Measurements from ENCODE around the gene RGS18. TPM values are rescaled to one million over a fixed set of nuclear protein-coding genes. Genes with fewer than 3 reads are reported as not detected.
"Not testable (repeated sequence)": the region's sequence is repeated elsewhere in the genome, so short reads cannot be mapped to it uniquely, and the experiment has no call there.

Gene RGS18
- polyA plus RNA-seq, 2 of the 4 experiments (the other 2 are of a cell fraction) = not detected

GRCh38 chr1:192225703-192226102 is 67.4 kb downstream of the RGS18 start (continued):
- TF ChIP-seq EHF (CRISPR knock-in tag; IDR thresholded peaks at IDR 0.05) = no peak

- Histone ChIP-seq H3K4me1 (no peaks in the 10 kb centered on the region), H3K27ac (no peak overlapping the region), H3K4me2 (no peak overlapping the region), H3K4me3 (no peak overlapping the region), H3K9me3 (no peaks in the 10 kb centered on the region)
- CTCF ChIA-PET = no interaction called here
- ATAC-seq (no peak), FAIRE-seq (no peak), DNase-seq (ENCODE audit: low read depth in 1 of 2, low spot score in 1 of 2) (no peak)
- POLR2A ChIA-PET = no interaction called here
- WGBS (ENCODE audit: missing lambda C conversion rate) = 37% methylated on average over 5 of the region's 5 CpGs
- TF ChIP-seq BHLHE40 (IDR thresholded peaks at IDR 0.05; ENCODE audit: low read depth, low read length) (no peak), ZC3H11A (IDR thresholded peaks at IDR 0.05) (no peak), MAX (IDR thresholded peaks at IDR 0.05) (no peak), ZFP36 (IDR thresholded peaks at IDR 0.05; ENCODE audit: borderline replicate concordance, partially characterized antibody) (no peak), CHD4 (IDR thresholded peaks at IDR 0.05; ENCODE audit: borderline replicate concordance) (no peak), POLR2AphosphoS2 (conservative IDR thresholded peaks at IDR 0.05; ENCODE audit: low read length) (no peak), MYC (IDR thresholded peaks at IDR 0.05; ENCODE audit: borderline replicate concordance, low read length) (no peak), HDAC2 (IDR thresholded peaks at IDR 0.05) (no peak), CTCF (IDR thresholded peaks at IDR 0.05) (no peak), RFX5 (IDR thresholded peaks at IDR 0.05) (no peak), SMC3 (IDR thresholded peaks at IDR 0.05) (no peak), RARB (CRISPR knock-in tag; IDR thresholded peaks at IDR 0.05) (no peak), ESRRA (IDR thresholded peaks at IDR 0.05; ENCODE audit: borderline replicate concordance, low read length) (no peak), NR3C1 (IDR thresholded peaks at IDR 0.05) (no peak), NPAS2 (CRISPR knock-in tag; IDR thresholded peaks at IDR 0.05; ENCODE audit: borderline replicate concordance) (no peak), EHMT2 (IDR thresholded peaks at IDR 0.05; ENCODE audit: low read depth) (no peak), JUN (IDR thresholded peaks at IDR 0.05) (no peak)
Observed at GRCh38 chr1:192227330-192227729, 69.1 kb downstream of the RGS18 start.

GRCh38 chr1:192227980-192228379 is 69.7 kb downstream of the RGS18 start:
- CTCF ChIA-PET = not testable (repeated sequence)

GRCh38 chr1:192232817-192233417 is 74.7 kb downstream of the RGS18 start:
- FAIRE-seq = no peak
- Histone ChIP-seq H3K27ac (no peak overlapping the region), H3K4me1 (no peaks in the 10 kb centered on the region), H3K4me3 (no peak overlapping the region), H3K4me2 (no peak overlapping the region), H3K9me3 (no peaks in the 10 kb centered on the region)
- POLR2A ChIA-PET = no interaction called here
- CTCF ChIA-PET = no interaction called here
- no peak for TF ChIP-seq KDM1A (IDR thresholded peaks at IDR 0.05; ENCODE audit: low read depth)
- WGBS (ENCODE audit: missing lambda C conversion rate) = 61% methylated on average over 7 of the region's 7 CpGs
- ATAC-seq = no peak
- DNase-seq (ENCODE audit: low read depth in 1 of 2, low spot score in 1 of 2) = no peak

More at GRCh38 chr1:192227980-192228379, 69.7 kb downstream of the RGS18 start:
- ATAC-seq; H3K9me3 ChIP-seq; DNase-seq (ENCODE audit: low read depth in 1 of 2, low spot score in 1 of 2); FAIRE-seq; H3K4me1 ChIP-seq; H3K4me2 ChIP-seq; H3K27ac ChIP-seq; POLR2A ChIA-PET; H3K4me3 ChIP-seq: not testable (repeated sequence)
- WGBS (ENCODE audit: missing lambda C conversion rate) = 80% methylated on average over 13 of the region's 13 CpGs

GRCh38 chr1:192235127-192235526 is 76.9 kb downstream of the RGS18 start:
- POLR2A ChIA-PET = no interaction called here
- ATAC-seq (no peak), DNase-seq (ENCODE audit: low read depth in 1 of 2, low spot score in 1 of 2) (no peak), FAIRE-seq (no peak)
- Histone ChIP-seq H3K4me1 (no peaks in the 10 kb centered on the region), H3K27ac (no peak overlapping the region), H3K9me3 (no peaks in the 10 kb centered on the region), H3K4me3 (no peak overlapping the region), H3K4me2 (no peak overlapping the region)
- CTCF ChIA-PET = interaction anchor here (1.3 kb wide), 1 partner anchor 8 kb away, joined by 3 read pairs; no protein-coding TSS in a partner anchor
- TF ChIP-seq KDM5A (IDR thresholded peaks at IDR 0.05) (no peak), PBX3 (IDR thresholded peaks at IDR 0.05) (no peak), RCOR1 (IDR thresholded peaks at IDR 0.05; ENCODE audit: low read depth, low read length) (no peak), MAZ (IDR thresholded peaks at IDR 0.05; ENCODE audit: borderline replicate concordance, low read depth, low read length) (no peak), ZC3H11A (IDR thresholded peaks at IDR 0.05) (no peak), SREBF2 (IDR thresholded peaks at IDR 0.05) (no peak), ESRRA (IDR thresholded peaks at IDR 0.05; ENCODE audit: borderline replicate concordance, low read length) (no peak), HOXB5 (CRISPR knock-in tag; IDR thresholded peaks at IDR 0.05) (no peak), CHD2 (IDR thresholded peaks at IDR 0.05; ENCODE audit: low read length, partially characterized antibody) (no peak), HMGXB4 (CRISPR knock-in tag; IDR thresholded peaks at IDR 0.05; ENCODE audit: borderline replicate concordance) (no peak), EHF (CRISPR knock-in tag; IDR thresholded peaks at IDR 0.05) (no peak)
